ENCODE results near the gene TLL2. TPM values are rescaled to one million over a fixed set of nuclear protein-coding genes. Genes with fewer than 3 reads are reported as not detected.

Gene TLL2
- total RNA-seq, 1 donor = under 0.01 TPM

DNA sequence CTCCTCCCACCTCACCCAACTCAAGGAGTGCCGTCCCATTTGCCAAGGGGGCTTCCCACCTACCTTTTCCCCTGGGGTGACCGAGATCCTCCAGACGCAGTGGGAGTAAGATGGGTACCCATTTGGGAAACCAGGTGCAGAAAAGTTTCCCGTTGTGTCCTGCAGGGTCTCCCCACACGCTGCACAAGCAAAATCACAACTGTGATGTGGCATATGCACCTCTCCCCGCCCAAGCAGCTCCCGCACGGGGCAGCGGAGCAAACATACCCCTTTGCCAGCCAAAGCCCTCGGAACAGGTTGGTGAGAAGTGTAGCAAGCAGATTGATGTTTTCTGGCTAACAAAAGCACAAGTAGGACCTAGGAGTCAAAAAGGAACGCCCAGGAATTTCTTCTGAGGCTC lies 103.4 kb downstream of the TLL2 start:
- TF ChIP-seq, protein P1, sequence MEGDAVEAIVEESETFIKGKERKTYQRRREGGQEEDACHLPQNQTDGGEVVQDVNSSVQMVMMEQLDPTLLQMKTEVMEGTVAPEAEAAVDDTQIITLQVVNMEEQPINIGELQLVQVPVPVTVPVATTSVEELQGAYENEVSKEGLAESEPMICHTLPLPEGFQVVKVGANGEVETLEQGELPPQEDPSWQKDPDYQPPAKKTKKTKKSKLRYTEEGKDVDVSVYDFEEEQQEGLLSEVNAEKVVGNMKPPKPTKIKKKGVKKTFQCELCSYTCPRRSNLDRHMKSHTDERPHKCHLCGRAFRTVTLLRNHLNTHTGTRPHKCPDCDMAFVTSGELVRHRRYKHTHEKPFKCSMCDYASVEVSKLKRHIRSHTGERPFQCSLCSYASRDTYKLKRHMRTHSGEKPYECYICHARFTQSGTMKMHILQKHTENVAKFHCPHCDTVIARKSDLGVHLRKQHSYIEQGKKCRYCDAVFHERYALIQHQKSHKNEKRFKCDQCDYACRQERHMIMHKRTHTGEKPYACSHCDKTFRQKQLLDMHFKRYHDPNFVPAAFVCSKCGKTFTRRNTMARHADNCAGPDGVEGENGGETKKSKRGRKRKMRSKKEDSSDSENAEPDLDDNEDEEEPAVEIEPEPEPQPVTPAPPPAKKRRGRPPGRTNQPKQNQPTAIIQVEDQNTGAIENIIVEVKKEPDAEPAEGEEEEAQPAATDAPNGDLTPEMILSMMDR (IDR thresholded peaks at IDR 0.05; ENCODE audit: insufficient read depth, low read length) = no peak
- no peak for DNase-seq (ENCODE audit: low read depth)

DNA sequence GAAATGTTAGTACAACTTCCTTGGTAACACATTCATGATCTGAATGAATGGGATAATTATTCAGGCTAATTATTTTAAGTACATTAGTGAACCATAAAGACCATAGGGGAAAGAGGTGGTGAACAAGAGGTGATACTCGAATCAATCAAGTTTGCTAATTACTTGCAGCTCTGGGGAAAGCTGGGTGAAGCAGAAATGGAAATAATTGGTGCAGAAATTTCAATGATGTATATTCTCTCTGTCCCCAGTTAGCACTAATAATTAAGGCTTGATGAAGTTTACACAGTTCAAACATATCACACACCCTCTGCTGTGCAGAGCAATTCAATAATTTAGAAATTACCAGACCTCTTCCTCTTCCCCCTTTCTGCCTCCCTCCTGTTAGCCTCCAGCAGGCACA lies 105.5 kb downstream of the TLL2 start:
- no peak for DNase-seq (ENCODE audit: low read depth)
- TF ChIP-seq, protein P1 (IDR thresholded peaks at IDR 0.05; ENCODE audit: insufficient read depth, low read length) = no peak

More for the DNA sequence above, 103.4 kb downstream of the TLL2 start:
- no peak overlapping the region for H3K4me3 ChIP-seq (ENCODE audit: low read depth, low read length)

DNA sequence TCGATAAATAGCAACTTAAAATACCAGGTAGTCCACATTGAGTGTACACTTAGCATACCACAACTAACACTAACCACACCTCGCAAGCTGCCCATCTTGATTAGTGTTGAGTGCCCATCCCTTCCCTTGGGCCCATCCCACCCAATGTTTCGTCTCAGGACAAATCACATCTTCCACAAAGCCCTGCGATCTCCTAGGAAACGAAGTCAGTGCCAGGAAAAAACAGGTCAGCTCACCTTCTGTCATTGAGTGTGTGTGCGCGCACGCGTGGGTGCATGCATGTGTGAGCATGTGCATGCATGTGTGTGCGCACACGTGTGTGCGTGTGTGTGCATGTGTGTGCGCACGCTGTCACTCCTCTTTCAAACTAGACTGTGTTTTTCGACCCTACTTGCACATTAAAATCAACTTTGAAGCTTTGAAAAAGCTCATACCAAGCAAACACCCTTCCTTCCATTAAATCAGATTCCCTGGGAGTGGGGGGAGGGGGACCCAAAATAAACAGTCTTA lies 106.1 kb downstream of the TLL2 start:
- TF ChIP-seq, protein P1 (IDR thresholded peaks at IDR 0.05; ENCODE audit: insufficient read depth, low read length) = no peak
- DNase-seq (ENCODE audit: low read depth) = no peak
- no peak overlapping the region for H3K4me3 ChIP-seq (ENCODE audit: low read depth, low read length)

More for the DNA sequence above, 105.5 kb downstream of the TLL2 start:
- no peak overlapping the region for H3K4me3 ChIP-seq (ENCODE audit: low read depth, low read length)

DNA sequence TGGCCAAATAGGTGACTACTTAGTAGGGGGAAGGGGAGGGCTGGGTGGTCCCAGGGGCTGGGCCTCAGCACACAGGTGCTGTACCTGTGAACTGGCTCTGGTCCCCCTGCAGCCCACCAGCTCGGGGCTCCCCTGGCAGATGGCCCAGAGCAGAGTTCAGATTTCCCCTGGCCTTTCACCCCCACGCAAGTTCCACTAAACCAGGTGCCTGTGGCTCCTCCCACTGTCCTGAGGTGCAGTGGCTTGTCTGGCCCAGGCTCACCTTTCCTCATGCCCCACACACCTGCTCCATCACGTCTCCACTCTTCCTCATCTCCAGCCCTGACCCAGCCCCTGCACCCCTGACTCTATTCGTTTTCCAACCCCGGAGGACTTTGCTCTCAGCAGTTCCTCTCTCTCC lies 107.6 kb downstream of the TLL2 start:
- TF ChIP-seq, protein P1 (IDR thresholded peaks at IDR 0.05; ENCODE audit: insufficient read depth, low read length) = no peak

DNA sequence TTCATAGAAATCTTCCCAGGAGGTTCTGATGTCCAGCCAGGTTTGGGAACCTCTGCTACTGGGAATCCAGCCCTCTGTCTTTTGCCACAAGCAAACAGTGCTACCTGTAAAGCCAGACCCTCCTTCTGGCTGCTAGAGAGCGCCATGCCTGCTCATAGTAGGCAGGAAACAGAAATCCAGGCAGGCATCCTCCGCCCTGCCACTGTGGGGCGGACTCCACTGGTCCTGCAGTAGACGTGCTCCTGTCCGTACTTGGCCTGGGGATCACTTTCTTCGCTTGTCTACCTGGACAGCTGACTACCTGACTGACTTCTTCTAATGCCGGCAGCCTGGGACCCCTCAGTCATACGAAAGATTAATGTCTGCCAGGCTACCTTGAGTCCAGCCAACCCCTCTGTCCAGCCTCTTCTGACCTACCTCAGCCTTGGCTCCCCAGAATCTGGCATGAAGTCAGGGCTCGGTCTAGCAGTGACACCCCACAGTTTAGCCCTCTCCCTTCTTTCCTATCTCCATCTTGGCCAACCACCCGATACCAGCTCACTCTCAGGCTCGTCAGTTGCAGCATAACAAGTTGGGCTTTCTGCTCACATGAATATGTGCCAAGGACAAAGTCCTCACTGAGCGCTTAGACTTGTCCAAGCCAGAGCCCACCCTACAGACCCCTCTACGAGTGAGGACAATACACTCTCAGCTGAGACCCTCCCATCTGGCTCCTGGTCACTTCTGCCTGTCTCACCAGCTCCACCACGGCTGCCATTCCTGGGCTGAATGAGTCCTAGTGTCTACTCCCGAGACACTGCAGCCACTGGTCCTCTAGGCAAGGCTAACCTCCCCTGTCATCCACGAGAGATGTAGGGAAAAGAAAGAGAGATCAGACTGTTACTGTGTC lies 111.1 kb downstream of the TLL2 start:
- no peak overlapping the region for H3K4me3 ChIP-seq (ENCODE audit: low read depth, low read length)
- no peak for DNase-seq (ENCODE audit: low read depth)
- TF ChIP-seq, protein P1 (IDR thresholded peaks at IDR 0.05; ENCODE audit: insufficient read depth, low read length) = no peak

More for the DNA sequence above, 107.6 kb downstream of the TLL2 start:
- no peak for DNase-seq (ENCODE audit: low read depth)
- H3K4me3 ChIP-seq (ENCODE audit: low read depth, low read length) = no peak overlapping the region

DNA sequence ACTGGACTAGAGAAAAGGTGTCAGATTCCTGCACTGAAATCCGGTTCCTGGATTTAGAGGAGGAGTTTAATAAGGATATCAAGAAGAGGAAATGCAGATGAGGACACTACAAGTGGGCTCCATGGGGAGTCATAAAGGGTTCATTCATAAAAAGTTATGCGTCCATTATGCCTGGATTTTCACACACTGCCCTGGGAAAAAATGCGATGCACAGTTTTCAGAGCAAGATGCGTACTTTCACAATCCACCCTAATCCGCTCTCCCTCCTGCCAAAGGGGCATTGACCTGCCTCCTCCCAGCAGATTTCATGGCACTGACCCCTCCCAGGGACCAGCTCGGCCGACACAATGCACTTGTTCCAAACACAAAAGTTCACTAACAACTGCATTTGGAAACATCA lies 112.7 kb downstream of the TLL2 start:
- TF ChIP-seq, protein P1 (IDR thresholded peaks at IDR 0.05; ENCODE audit: insufficient read depth, low read length) = no peak
- no peak overlapping the region for H3K4me3 ChIP-seq (ENCODE audit: low read depth, low read length)
- DNase-seq (ENCODE audit: low read depth) = no peak
